Measurements from ENCODE around the gene ZNF80. TPM values are rescaled to one million over a fixed set of nuclear protein-coding genes. Genes with fewer than 3 reads are reported as not detected.

ZNF80 gene
- total and polyA plus RNA-seq, 2 of the 8 experiments (the other 6 are each of a cell fraction or from before 2014, with no cell fraction given) = not detected

DNA sequence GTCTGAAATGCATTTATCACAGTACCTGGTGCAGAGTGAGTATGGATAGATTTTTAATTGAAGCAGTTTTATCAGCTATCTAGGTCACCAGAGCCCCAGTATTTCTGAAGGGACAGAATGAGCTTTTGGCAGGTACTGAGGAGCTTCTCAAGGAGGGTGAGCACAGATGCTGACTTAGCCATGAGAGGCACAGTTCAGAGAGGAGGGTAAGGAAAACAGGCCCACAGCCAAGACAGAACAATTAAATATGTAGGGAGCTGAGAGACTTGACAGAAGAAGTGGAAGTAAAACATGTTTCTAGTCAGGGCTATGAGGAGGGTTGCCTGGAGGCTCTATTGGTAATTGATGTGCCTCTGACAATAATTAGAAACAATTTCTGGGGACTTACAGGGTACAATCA is 20.1 kb downstream of the ZNF80 start:
- Histone ChIP-seq H3K27me3 (replicated peaks in 1 of 4; ENCODE audit: control insufficient read depth in 3 of 4, extremely low read depth in 1 of 4, insufficient read depth in 3 of 4, low read length in 3 of 4) (peaks cover 0 to 4% (median 1%) of the 10 kb centered on the region in 4 experiments; a peak in 3 of 7 replicates), H3K79me2 (ENCODE audit: control insufficient read depth in 1 of 2, insufficient read depth in 2 of 2, low read length in 2 of 2) (no peaks in the 10 kb centered on the region), H3K9me3 (ENCODE audit: insufficient read depth in 2 of 2, low read depth in 1 of 2, low read length in 1 of 2) (no peaks in the 10 kb centered on the region), H3K36me3 (ENCODE audit: control insufficient read depth in 2 of 4, insufficient read depth in 4 of 4, low read length in 3 of 4) (no peaks in the 10 kb centered on the region), H2BK12ac (ENCODE audit: low read depth, low read length) (no peak overlapping the region), H4K8ac (ENCODE audit: extremely low read depth, insufficient read depth, low read length) (no peak overlapping the region), H3K4me2 (ENCODE audit: insufficient read depth in 1 of 2, low read depth in 2 of 2, low read length in 2 of 2) (no peak overlapping the region), H2BK20ac (ENCODE audit: low read length) (no peak overlapping the region), H3K14ac (ENCODE audit: insufficient read length) (no peak overlapping the region), H4K20me1 (replicated peaks in 1 of 2; ENCODE audit: control insufficient read depth in 1 of 2, insufficient read depth in 2 of 2, low read length in 2 of 2) (no peaks in the 10 kb centered on the region), H3K56ac (replicated peaks; ENCODE audit: insufficient read length, low read depth, low read length) (no peak overlapping the region), H2BK5ac (ENCODE audit: low read depth, low read length) (no peak overlapping the region), H3K4ac (replicated peaks; ENCODE audit: insufficient read length, low read depth, low read length) (no peak overlapping the region), H3K18ac (ENCODE audit: extremely low read depth, low read length) (no peak overlapping the region), H3K23ac (ENCODE audit: insufficient read length) (no peak overlapping the region), H3K79me1 (ENCODE audit: low read depth, low read length) (no peaks in the 10 kb centered on the region), H3K9ac (replicated peaks in 1 of 4; ENCODE audit: extremely low read depth in 1 of 4, low read depth in 3 of 4, low read length in 3 of 4) (no peak overlapping the region), H4K5ac (ENCODE audit: insufficient read length, low read depth, low read length) (no peak overlapping the region), H2AFZ (ENCODE audit: low read length) (no peak overlapping the region), H3K23me2 (ENCODE audit: low read depth, low read length) (no peaks in the 10 kb centered on the region; the same call in 1 of the 2 replicates), H3K4me1 (replicated peaks in 1 of 4; ENCODE audit: control insufficient read depth in 3 of 4, insufficient read depth in 4 of 4, low read length in 3 of 4) (peaks cover 3 to 20% (median 4%) of the 10 kb centered on the region in 4 experiments; a peak in 6 of 7 replicates), H2BK15ac (ENCODE audit: low read length) (no peak overlapping the region), H4K91ac (replicated peaks; ENCODE audit: insufficient read length, low read length) (no peak overlapping the region), H3K4me3 (ENCODE audit: extremely low read depth in 1 of 4, insufficient read depth in 2 of 4, low read depth in 3 of 4, low read length in 4 of 4) (no peak overlapping the region), H3K27ac (ENCODE audit: low read depth, low read length) (no peak overlapping the region), H2BK120ac (replicated peaks; ENCODE audit: low read depth, low read length) (no peak overlapping the region), H2AK5ac (ENCODE audit: low read depth, low read length) (no peak overlapping the region)
- DNase-seq (ENCODE audit: low read depth in 1 of 2, low spot score in 2 of 2) = no peak
- CTCF ChIA-PET (ENCODE audit: partially characterized antibody) = interaction anchor here (1.1 to 1.4 kb wide), 2 partner anchors 65 to 167 kb away, joined by 3 to 4 read pairs; no protein-coding TSS in a partner anchor
- no peak for TF ChIP-seq KDM1A (IDR thresholded peaks at IDR 0.05; ENCODE audit: borderline replicate concordance, low read length)
- no peak for TF ChIP-seq SAP30 (IDR thresholded peaks at IDR 0.05; ENCODE audit: insufficient read depth, insufficient replicate concordance, low read length)
- no peak for TF ChIP-seq CTBP2 (IDR thresholded peaks at IDR 0.05; ENCODE audit: borderline replicate concordance, insufficient read depth, insufficient read length, low read length)
- no peak for TF ChIP-seq BRCA1 (IDR thresholded peaks at IDR 0.05; ENCODE audit: low read depth, low read length)
- no peak for TF ChIP-seq RXRA (IDR thresholded peaks at IDR 0.05; ENCODE audit: insufficient read depth, low read depth, low read length)
- TF ChIP-seq GABPA (IDR thresholded peaks at IDR 0.05; ENCODE audit: borderline replicate concordance, insufficient read depth, low read length) = no peak
- TF ChIP-seq, protein P1, sequence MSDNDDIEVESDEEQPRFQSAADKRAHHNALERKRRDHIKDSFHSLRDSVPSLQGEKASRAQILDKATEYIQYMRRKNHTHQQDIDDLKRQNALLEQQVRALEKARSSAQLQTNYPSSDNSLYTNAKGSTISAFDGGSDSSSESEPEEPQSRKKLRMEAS (IDR thresholded peaks at IDR 0.05) = no peak
- POLR2A ChIA-PET (ENCODE audit: partially characterized antibody) = no interaction called here
- FAIRE-seq = no peak
